Upper lobe of left lung (tissue), 4 donors: Measurements from ENCODE around the gene WDR83.

Experiments used
- CTCF ChIP-seq, 6 experiments: fragments of 450-650 bp in 4 of 6; fragments of 200-600 bp in 2 of 6; sonication (generic) in 2 of 6; IDR thresholded peaks; one replicate each; pipeline ENCODE4 v1.5.1; 2016 to 2019; ENCODE audit warnings: antibody characterized with exemption in 6 of 6
- EP300 ChIP-seq, 4 donors: sonication (generic); formaldehyde crosslinking; IDR thresholded peaks; one replicate each; pipeline ENCODE4 v1.5.1; 2017; ENCODE audit warnings: antibody characterized with exemption in 4 of 4, control low read depth in 2 of 4
- POLR2AphosphoS5 ChIP-seq, 2 donors: sonication (generic); formaldehyde crosslinking; IDR thresholded peaks; one replicate each; pipeline ENCODE4 v1.5.1; 2017; ENCODE audit warnings: antibody characterized with exemption in 2 of 2

- TF ChIP-seq EP300 (IDR thresholded peaks at IDR 0.05): no peak
- peak; percentile 76 to 87 (median 81) for TF ChIP-seq CTCF (IDR thresholded peaks at IDR 0.05)
- TF ChIP-seq POLR2AphosphoS5 (IDR thresholded peaks at IDR 0.05): no peak
Measured at GRCh38 chr19:12676384-12676792, 9.8 kb downstream of the WDR83 start.
